Duodenal mucosa (tissue), 2 donors: ENCODE measurements around the gene UBL3.
A peak's percentile ranks its signal among the peaks of the same experiment; 100 is the strongest.

Source experiments
- H3K27ac ChIP-seq: one replicate; pipeline ENCODE4 v1.7.0; 2013; ENCODE audit warnings: low read depth, low read length
- H3K27me3 ChIP-seq, 2 donors: one replicate each; pipeline ENCODE4 v1.7.0; 2013; ENCODE audit warnings: low read length in 2 of 2, control low read depth in 1 of 2; ENCODE audit not compliant: insufficient read depth in 2 of 2, control insufficient read depth in 1 of 2
- H3K36me3 ChIP-seq, 2 donors: one replicate each; pipeline ENCODE4 v1.7.0; 2013; ENCODE audit warnings: low read length in 2 of 2, control low read depth in 1 of 2; ENCODE audit not compliant: insufficient read depth in 2 of 2, control insufficient read depth in 1 of 2
- H3K4me1 ChIP-seq, 2 donors: one replicate each; pipeline ENCODE4 v1.7.0; 2013; ENCODE audit warnings: low read length in 2 of 2, control low read depth in 1 of 2; ENCODE audit not compliant: insufficient read depth in 2 of 2, control insufficient read depth in 1 of 2
- H3K4me3 ChIP-seq, 2 donors: one replicate each; pipeline ENCODE4 v1.7.0; 2013; ENCODE audit warnings: low read length in 2 of 2, low read depth in 1 of 2
- H3K9ac ChIP-seq, 2 donors: one replicate each; pipeline ENCODE4 v1.7.0; 2013; ENCODE audit warnings: low read length in 2 of 2, low read depth in 1 of 2
- H3K9me3 ChIP-seq, 2 donors: one replicate each; pipeline ENCODE4 v1.7.0; 2013; ENCODE audit warnings: low read length in 2 of 2, control low read depth in 1 of 2; ENCODE audit not compliant: control insufficient read depth in 1 of 2

Gene UBL3

DNA sequence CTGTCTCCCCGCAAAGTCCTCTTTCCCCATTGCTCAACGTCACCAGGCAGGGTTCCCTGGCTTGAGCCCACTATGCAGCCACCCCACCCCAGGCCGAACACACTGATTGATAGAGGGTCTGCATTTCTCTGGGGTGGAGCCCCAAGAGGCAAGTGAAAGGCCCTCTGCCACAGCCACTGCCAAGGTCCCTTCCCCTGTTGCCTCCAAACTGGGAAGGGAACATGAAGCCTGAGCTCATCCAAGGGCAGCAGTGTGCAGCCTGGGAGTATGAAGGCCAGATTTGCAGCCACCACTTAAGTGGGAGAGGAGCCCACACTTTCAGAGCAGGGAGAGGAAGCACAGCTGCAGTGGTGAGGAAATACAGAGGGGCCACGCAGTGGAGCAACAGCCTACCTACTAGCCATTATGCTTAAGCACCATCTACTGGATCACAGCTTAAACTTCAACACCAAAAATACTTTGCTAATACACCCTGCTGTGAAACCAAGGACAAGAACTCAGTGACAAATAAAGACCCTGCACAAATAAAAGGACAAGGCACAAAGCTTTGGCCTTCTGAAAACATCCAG, 48.6 kb downstream of the UBL3 start:
- Histone ChIP-seq H3K27me3 (no peaks in the 10 kb centered on the region), H3K4me1 (no peaks in the 10 kb centered on the region), H3K4me3 (no peak overlapping the region), H3K36me3 (no peaks in the 10 kb centered on the region), H3K9me3 (no peaks in the 10 kb centered on the region), H3K9ac (no peak overlapping the region), H3K27ac (no peak overlapping the region)

DNA sequence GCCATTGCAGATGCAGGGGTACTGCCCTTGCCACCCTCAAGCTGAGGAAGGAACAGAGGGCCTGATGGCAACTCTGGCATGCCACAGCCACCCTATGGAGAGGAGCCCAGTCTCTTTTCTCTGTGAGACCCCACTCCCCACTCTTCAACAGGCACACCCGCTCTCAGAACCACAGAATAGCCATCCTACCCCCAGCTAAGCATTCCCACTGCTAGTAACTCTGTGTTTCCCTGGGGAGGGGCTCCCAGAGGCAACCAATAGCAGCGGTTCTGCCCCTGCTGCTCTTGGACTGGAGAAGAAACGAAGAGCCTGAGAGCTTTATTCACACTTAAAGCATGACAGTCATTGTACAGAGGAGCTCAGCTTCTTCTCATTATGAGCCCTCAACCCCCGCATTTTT, 49.3 kb downstream of the UBL3 start:
- H3K36me3 ChIP-seq, result no peaks in the 10 kb centered on the region

DNA sequence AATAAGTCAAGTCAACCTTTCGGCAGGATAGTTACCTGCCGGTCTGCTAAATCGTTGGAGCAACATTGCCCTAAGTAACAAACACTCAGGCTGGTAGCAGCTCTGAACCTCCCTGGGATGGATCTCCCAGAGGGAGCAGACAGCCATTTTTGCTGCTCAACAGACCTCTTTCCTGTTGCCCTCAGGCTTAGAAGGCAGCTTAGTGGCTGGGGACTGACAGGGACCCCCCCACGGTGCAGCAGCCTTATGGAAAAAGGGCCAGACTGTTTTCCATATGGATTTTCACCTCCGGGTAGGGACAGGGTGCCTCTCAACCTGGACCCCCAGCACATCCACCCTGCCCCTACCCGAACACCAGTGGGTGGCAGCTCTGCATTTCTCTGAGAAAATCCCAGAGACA, 49.7 kb downstream of the UBL3 start:
- Histone ChIP-seq H3K4me3 (no peak overlapping the region), H3K36me3 (no peaks in the 10 kb centered on the region), H3K27me3 (no peaks in the 10 kb centered on the region), H3K9ac (no peak overlapping the region), H3K27ac (no peak overlapping the region), H3K9me3 (no peaks in the 10 kb centered on the region), H3K4me1 (no peaks in the 10 kb centered on the region)

More for the DNA sequence above, 49.3 kb downstream of the UBL3 start:
- no peak overlapping the region for H3K9ac ChIP-seq
- no peaks in the 10 kb centered on the region for H3K4me1 ChIP-seq
- no peaks in the 10 kb centered on the region for H3K27me3 ChIP-seq
- H3K27ac ChIP-seq, result no peak overlapping the region
- no peaks in the 10 kb centered on the region for H3K9me3 ChIP-seq
- H3K4me3 ChIP-seq, result no peak overlapping the region

DNA sequence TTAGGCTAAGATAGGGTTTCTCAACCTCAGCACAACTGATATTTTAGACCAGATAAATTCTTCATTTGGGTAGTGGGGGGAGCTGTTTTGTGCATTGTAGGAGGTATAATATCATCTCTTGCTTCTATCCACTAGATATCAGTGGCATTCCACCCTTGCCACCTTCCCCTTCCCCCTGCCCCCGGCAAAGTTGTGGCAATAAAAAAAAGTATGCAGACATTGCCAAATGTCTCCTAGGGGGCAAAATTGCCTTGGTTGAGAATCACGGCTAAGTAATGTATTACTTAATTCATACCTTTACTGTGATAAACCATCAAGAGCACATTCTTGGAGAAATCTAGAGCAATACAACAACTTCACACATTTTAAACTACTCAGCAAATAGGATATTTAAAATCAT, 51.4 kb downstream of the UBL3 start:
- H3K9me3 ChIP-seq, result no peaks in the 10 kb centered on the region
- no peak overlapping the region for H3K27ac ChIP-seq
- no peaks in the 10 kb centered on the region for H3K27me3 ChIP-seq
- peaks cover 0 to 3% of the 10 kb centered on the region in 2 donors for H3K4me1 ChIP-seq
- H3K9ac ChIP-seq, result no peak overlapping the region
- no peak overlapping the region for H3K4me3 ChIP-seq
- H3K36me3 ChIP-seq, result no peaks in the 10 kb centered on the region

DNA sequence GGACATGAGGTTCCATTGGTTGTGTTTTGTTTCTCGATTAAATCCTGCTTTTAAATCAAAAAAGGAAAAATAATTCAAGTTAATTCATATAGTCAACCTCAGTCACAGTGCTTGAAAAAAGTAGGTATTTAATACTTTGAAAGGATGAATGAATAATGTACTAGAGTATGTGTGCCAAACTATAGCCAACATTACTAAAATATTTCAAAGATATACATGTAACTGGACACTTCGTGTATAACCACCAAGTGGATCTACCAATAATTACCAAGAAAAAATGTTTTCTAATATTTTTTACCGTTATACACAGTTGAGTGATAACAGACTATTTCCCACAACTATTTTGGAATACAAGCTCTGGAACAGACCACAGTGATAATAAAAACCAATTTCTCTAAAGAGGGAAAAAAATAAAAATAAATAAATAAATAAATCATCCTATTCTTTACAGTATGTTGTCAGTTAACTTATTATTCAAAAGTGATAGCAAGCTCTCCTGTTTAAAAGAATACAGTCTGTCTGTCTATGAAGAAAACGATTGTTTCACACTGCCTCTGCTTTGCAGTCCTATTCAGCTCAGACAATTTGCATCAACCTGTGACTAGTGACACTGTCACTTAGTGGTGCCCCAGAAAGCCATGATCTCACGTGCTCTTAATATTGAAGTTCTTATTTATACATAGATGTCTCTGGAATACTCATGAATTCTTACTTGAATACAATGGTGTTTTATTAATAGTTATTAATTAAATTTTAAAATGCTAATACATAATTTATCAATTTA, 58.2 kb downstream of the UBL3 start:
- no peaks in the 10 kb centered on the region for H3K36me3 ChIP-seq
- H3K27ac ChIP-seq, result no peak overlapping the region
- H3K4me1 ChIP-seq, result peaks cover 8 to 9% of the 10 kb centered on the region in 2 donors
- H3K9ac ChIP-seq, result no peak overlapping the region
- H3K9me3 ChIP-seq, result no peaks in the 10 kb centered on the region
- H3K4me3 ChIP-seq, result no peak overlapping the region
- no peaks in the 10 kb centered on the region for H3K27me3 ChIP-seq

DNA sequence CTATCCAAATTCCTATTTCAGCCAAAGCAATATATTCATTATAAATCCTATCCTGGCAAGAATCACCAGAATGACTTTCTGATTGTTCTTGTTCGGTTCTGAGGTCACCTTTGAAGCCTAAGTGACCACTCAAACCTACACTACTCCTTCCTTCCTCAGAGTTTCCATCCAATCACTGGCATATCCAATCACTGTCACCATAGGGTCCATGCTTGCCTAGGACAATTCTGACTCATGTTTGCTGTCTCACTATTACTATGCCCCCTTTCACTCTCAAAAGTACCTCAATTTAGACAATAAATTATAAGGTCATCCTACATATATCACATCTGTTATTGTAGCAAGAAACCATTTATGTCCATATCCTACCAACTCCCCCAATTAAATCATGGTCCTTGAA, 58.9 kb downstream of the UBL3 start:
- H3K4me3 ChIP-seq, result no peak overlapping the region

DNA sequence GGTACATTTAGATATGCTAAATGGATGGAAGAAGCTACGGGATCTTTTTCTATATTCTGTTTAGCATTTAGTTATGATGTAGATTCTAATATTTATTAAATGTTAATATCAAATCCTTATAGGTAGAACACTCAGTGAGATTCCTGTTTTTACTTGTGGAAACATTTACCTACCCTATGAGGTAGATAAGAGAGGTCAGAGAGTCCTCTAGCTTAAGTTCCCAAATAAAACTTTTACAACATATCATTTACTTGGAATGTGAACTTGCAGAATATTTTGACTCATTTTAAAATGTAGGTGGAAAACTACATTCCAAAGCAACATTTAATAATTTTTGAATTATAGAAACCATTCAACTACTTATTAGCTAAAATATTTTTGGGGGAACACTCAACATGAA, 63.7 kb downstream of the UBL3 start:
- Histone ChIP-seq H3K9ac (no peak overlapping the region), H3K9me3 (no peaks in the 10 kb centered on the region), H3K27ac (no peak overlapping the region), H3K4me1 (peaks cover 19 to 24% of the 10 kb centered on the region in 2 donors), H3K27me3 (no peaks in the 10 kb centered on the region), H3K36me3 (no peaks in the 10 kb centered on the region), H3K4me3 (peak overlapping the region in 1 of 2 donors; percentile 15)

More for the DNA sequence above, 58.9 kb downstream of the UBL3 start:
- no peaks in the 10 kb centered on the region for H3K9me3 ChIP-seq
- no peaks in the 10 kb centered on the region for H3K27me3 ChIP-seq
- no peak overlapping the region for H3K9ac ChIP-seq
- H3K36me3 ChIP-seq, result no peaks in the 10 kb centered on the region
- H3K27ac ChIP-seq, result no peak overlapping the region
- peaks cover 12 to 14% of the 10 kb centered on the region in 2 donors for H3K4me1 ChIP-seq

DNA sequence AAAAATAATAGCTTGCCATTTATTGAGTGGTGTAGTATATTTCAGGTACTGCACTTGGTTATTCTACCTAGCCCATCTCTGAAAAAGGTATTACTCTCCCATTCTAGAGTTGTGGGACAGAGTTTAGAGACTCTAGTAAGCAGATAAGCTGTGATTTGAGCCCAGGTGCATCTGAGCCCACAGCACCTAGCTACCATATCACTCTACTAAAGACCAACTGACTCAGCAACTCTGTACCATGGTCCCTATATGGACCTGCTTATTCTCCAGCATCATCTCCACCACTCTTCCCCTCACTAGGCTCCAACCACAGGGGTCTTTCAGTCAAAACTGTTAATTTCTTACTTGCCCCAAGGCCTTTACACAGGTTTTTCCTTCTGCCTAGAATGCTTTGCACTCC, 64.4 kb downstream of the UBL3 start:
- Histone ChIP-seq H3K9me3 (no peaks in the 10 kb centered on the region), H3K4me1 (peaks cover 19 to 24% of the 10 kb centered on the region in 2 donors), H3K9ac (no peak overlapping the region), H3K4me3 (peak overlapping the region in 1 of 2 donors; percentile 15), H3K27me3 (no peaks in the 10 kb centered on the region), H3K27ac (no peak overlapping the region), H3K36me3 (no peaks in the 10 kb centered on the region)

DNA sequence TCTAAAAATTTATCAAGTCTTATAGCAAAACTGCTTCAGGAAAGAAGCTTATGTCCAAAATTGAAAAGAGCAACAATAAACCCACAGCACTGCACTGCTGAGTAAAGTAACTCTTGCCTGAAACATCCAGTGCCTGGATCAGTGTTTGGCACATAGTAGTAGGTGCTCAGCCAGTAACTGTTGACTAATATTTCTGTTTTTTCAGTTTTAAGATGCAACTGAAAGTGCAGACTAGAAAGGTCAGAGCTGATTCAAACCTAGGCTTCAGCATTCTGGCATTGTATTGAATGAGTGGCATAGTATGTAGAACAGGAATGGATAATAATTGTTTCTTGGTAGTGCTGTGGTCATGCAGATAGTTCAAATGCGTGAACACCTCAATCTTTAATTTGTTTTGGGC, 67.6 kb downstream of the UBL3 start:
- no peaks in the 10 kb centered on the region for H3K36me3 ChIP-seq

DNA sequence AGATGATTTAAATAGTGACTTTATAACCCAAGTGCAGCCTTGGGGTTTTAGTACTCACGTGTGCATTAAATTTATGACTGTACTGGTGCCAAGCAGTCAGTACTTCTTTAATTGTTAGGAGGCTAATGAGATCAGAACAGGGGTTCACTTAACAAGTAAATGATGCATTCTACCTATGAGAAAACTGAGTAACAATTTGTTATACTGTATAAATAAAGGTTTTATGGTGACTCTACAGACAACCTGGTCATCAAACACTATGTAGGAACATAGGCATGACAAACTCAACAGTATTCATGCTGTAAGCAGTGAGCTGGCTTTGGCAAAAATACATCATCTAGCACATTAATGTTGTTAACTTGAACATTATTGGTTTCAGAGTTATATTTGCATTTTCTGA, 75.6 kb downstream of the UBL3 start:
- H3K27me3 ChIP-seq, result no peaks in the 10 kb centered on the region
- H3K4me3 ChIP-seq, result no peak overlapping the region
- H3K4me1 ChIP-seq, result no peaks in the 10 kb centered on the region
- H3K9ac ChIP-seq, result no peak overlapping the region
- H3K27ac ChIP-seq, result no peak overlapping the region
- no peaks in the 10 kb centered on the region for H3K9me3 ChIP-seq
- no peaks in the 10 kb centered on the region for H3K36me3 ChIP-seq

More for the DNA sequence above, 67.6 kb downstream of the UBL3 start:
- no peak overlapping the region for H3K27ac ChIP-seq
- H3K27me3 ChIP-seq, result no peaks in the 10 kb centered on the region
- no peaks in the 10 kb centered on the region for H3K9me3 ChIP-seq
- H3K4me1 ChIP-seq, result peaks cover 19 to 21% of the 10 kb centered on the region in 2 donors
- H3K9ac ChIP-seq, result no peak overlapping the region
- H3K4me3 ChIP-seq, result no peak overlapping the region
